ENCODE results near the gene LRRC4C.
"Not testable (repeated sequence)": the region's sequence is repeated elsewhere in the genome, so short reads cannot be mapped to it uniquely, and the experiment has no call there.

The LRRC4C gene

DNA sequence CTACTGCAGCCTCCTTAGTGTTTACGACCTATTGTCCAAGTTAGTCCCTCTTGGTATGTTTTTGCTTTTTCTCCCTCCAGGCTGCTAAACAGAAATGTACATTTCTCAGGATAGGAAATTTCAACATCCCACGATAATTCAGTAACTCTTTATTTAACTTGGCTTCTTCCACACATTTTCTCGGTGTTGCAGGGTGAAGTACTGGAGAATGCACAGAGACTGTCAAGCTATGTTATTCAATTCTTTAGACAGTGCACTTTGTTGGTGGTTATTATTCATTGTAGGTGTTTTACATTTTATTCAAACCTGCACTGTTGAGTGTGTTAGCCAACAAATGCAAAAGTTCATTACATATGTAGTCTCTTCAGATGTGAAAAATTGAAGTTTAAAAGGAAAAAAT, 839.8 kb downstream of the LRRC4C start:
- no peak for FAIRE-seq

DNA sequence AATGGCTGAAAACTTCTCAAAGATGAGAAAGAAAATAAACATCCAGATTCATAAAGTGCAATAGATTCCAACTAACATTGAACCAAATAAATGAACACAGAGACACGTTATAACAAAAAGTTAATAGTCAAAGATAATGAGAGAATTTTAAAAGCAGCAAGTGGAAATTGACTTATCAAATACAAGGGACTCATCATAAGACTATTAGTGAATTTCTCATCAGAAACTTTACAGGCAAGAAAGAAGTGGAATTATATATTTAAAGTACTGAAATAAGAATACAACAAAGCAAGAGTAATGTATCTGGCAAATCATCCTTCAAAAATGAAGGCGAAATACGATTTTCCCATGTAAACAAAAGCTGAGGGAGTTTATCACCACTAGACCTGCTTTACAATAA, 852.7 kb downstream of the LRRC4C start:
- FAIRE-seq: no peak

DNA sequence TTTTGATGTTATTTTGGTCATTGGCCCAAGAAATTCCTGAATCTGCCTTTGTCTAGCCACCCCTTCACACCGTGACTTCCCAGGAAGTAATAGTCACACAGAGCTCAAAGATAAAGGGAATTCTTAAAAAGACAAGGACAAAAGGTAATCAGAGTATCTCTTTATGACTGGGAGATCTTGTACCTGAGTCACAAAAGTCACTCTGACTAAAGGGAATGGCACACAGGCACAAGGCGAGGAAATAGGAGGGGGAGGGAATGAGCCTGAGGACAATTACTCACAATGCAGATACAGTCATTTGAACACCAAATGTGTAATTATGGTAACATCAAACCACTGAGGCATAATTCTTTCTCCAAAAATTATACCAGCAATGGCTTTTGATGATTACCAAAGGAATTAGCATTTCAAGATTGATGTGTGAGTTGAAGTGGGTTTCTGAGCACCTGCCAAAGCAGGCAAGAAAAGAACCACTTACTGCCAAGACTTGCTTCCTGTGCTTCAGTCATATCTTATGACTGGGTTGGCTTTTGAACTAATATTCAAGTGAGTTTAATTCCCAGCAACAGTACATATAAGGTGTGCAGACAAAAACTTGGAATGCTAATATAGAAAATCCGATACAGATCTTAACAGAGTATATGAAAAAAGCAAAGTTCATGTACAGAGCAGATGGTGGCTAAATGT, 856.4 kb downstream of the LRRC4C start:
- FAIRE-seq: no peak

GRCh38 chr11:40597546-40598113, 861.8 kb downstream of the LRRC4C start:
- FAIRE-seq: no peak

DNA sequence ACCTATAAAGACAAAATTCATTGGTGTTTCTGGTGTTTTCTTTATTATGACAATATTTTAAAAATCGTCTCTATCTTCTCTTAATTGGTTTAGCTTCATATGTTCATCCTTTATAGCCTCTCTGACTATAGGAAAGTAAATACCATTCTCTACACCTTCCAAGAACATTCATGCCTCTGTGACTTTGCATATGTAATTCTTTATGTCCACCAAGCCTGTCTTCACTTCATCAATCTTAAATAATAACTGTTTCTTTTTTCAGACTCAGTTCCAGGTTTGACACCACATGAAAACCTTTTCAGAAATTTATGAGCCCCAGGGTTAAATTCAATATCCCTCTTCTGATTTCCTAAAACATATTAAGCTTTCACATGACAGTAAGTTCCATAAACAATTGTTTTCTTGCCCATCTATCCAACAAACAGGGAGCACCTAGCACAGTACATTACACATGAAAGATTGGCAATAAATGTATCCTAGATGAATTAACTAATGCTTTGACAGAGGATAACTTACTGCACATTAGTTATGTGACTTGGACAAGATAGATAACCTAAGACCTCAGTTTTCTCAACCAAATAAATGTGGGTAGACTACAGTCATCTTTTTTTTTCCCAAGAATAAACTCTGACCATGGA, 886.1 kb downstream of the LRRC4C start:
- FAIRE-seq: no peak

DNA sequence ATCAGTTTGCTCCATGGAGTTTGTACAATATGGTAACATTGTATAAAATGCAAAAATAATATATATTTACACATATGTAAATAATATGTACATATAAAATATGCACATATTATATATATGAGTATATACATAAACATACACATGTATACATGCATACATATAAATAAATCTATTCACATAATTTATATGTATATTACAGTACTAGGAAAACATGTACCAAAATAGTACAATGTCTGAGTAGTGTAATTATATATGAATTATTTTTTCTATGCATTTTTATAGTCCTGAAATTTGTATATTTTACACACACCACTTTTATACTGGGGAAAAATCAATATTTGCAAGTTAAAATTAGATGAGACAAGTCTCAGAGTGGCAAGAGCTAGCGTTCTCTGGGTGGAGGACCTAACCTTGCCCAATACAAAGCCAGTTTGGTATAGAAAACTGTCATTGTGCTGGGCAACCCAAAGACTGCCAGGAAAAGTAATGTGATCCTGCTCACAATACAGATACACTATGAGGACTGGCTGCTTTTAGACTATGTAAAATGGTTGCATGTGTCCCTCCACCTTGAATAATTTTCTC, 889.4 kb downstream of the LRRC4C start:
- no peak for FAIRE-seq

DNA sequence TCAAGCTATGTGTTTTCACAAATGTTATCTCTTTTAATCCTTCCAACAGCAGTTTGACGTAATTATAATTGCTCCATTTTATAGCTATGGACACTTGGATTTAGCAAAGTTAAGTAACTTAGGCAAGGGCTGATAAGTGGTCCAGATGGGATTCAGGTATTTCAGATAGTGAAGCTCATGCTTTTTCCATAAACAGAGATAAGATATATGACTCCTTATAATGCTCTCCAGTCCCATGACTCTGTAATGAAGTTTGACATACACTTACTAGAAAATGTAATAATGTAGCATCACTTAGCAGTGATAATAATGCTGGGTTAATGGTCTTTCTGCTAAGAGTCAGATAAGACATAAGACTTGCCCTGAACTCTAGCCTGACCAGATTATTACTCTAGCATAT, 892.1 kb downstream of the LRRC4C start:
- no peak for FAIRE-seq

GRCh38 chr11:40544162-40544561, 915.3 kb downstream of the LRRC4C start:
- FAIRE-seq: no peak

DNA sequence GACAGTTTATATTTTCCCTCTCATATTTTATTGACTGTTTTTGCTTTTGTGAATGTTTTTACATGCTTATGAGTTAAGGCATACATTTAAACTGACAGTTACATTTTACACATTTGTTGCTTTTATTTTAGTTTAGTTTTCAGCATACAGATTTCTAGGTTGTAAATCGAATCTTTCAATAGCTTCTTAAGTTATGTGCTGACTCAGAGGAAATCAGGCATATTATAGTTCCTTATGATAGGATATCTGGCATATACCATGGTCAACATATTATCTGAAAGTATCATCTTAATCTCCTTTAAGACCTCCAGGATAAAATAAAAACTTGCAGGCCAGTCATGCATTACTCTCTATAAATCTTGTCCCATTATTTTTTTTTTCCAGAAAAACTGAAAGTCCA, 916.6 kb downstream of the LRRC4C start:
- no peak for FAIRE-seq

DNA sequence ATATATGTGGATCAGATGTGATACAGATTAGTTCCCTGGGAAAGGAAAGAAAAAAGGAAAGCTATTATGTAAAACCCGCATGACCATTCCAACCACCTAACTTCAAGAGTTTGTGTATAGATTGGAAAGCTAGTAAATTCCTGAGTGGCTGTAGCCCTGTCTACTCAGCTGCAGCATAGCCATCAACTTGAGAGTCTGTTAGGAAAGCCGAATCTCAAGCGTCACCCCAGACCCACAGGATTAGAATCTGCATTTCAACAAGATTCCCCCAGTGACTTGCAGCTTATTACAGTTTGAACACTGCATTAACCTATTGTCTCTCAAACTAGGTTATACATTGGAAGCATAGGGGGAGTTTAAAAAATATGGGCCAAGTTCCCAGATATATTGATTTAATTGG, 921.7 kb downstream of the LRRC4C start:
- FAIRE-seq: no peak

DNA sequence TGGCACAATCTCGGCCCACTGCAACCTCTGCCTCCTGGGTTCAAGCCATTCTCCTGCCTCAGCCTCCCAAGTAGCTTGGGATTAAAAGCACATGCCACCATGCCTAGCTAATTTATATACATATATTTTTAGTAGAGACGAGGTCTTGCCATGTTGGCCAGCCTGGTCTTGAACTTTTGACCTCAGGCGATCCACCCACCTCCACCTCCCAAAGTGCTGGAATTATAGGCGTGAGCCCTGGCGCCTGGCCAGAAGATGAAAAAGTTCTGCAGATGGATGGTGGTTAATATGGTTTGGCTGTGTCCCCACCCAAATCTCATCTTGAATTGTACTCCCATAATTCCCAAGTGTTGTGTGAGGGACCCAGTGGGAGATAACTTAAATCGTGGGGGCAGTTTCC, 937.4 kb downstream of the LRRC4C start:
- not testable (repeated sequence) for FAIRE-seq

- no peak for FAIRE-seq
These were observed 942.3 kb downstream of the LRRC4C start for GRCh38 chr11:40517122-40517521.

DNA sequence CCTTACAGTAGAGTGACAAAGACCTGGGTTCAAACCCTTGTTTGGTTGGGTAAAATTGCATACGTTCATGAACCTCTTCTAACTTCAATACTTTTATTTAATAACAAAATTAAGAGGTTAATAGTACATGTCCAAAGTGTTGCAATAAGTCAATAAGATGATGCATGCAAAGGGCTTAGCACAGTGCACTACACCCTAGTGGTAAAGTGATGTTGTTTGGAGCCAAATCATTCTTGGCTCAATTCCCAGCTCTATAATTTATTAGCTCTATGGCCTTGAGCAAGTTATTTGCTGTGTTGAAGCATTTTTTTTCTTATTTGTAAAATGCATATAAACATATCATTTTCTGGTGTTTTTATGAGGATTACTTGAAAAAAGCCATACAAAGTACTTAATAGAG, 945.3 kb downstream of the LRRC4C start:
- FAIRE-seq: no peak

GRCh38 chr11:40513281-40513680, 946.2 kb downstream of the LRRC4C start:
- no peak for FAIRE-seq

DNA sequence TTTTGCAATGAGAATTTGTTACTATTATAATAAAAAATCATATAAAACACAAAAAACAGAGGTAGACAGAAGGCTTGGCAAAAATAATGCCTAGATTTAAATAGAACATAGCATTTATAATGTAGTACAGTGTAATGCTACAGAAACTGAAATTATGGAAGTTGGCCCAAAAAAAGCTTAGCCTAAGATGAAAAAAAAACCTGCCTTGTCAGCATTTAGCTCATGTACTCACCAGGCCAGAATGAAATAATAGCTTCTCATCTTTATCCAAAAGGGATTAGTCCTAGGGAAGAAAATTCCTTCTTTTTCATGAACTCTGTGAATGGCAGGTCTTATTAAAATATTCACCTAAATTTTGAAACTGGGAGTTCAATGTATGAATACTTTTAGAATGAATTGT, 951.1 kb downstream of the LRRC4C start:
- FAIRE-seq: no peak

DNA sequence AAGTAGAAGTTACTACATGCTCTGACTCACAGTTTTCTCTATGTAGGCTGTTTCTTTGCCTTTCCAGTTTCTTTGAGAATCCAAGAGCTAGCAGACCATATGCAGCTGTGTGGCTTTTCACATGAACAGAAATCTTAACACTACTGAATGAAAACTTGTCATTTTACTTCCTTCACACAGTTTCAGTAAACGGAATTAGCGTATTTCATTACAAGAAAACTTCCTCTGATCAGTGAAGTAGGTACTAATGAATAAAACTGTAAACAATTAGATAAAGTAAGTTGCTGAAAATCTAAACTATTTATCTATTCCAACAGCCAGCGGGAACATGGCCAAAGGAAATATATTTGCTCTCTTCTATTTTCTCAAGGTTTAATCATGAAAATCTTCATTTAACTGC, 953.2 kb downstream of the LRRC4C start:
- FAIRE-seq: no peak

DNA sequence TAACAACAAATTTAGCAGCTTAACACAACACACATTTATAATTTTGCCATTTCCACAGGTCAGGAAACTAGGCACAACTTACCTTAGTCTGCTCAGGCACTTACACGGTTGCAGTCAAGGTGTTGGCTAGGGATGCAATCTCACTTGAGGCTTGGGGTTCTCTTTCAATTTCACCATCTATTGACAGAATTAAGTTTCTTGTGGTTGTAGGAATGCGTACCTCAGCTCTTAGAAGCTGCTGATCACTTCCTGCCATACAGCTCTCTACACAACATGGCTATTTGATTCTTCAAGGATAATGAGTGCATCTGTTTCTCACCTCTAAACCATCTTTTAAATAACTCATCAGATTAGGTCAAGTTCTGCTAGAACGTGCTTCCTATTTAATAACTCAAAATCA, 968.1 kb downstream of the LRRC4C start:
- FAIRE-seq: no peak

- no peak for FAIRE-seq
These were observed 991.7 kb downstream of the LRRC4C start for GRCh38 chr11:40467771-40468170.

- FAIRE-seq: no peak
These were observed 1014.1 kb downstream of the LRRC4C start for GRCh38 chr11:40445391-40445790.

GRCh38 chr11:40444151-40444550, 1015.3 kb downstream of the LRRC4C start:
- FAIRE-seq: no peak

GRCh38 chr11:40435344-40435743, 1024.1 kb downstream of the LRRC4C start:
- FAIRE-seq: no peak

DNA sequence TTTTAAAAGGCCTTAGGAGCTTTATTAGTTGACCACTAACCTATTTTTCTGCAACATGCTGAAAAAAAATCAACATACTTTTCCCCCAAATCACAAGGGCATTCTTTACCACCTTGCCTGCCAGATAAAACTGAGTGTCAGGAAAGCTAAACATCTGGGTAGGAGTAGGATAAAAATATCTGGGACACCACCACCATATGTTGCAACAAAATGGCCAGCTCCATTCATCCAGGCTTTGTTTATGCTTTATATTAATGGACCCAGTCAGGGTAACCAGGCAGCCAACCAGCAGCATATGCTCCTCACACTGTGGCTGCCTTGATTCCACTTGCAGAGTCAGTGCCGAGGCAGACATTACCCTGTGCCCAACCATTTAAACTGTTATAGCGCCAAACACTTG, 1024.5 kb downstream of the LRRC4C start:
- FAIRE-seq: no peak

DNA sequence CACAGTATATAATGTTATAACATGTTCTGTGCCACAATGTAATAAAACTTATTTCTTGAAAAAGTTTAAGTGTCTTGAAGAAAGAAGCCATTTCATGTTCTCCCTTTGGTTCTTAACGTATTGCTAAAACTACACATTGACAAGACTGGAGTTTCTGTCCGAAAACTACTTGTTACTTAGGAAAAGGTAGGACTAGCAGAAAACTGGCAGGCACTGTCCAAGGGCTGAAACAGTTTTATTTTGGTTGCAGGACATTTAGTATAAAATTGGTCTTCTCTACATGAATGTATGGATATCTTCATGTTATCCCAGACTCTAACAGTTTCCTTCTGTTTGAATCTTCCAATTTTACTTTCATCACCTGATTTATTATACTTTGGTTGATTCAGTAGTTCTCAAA, 1027.1 kb downstream of the LRRC4C start:
- no peak for FAIRE-seq

- no peak for FAIRE-seq
These were observed 1034.3 kb downstream of the LRRC4C start for GRCh38 chr11:40425168-40425567.
